ENCODE results near the gene HES4.
"Not testable (repeated sequence)": the region's sequence is repeated elsewhere in the genome, so short reads cannot be mapped to it uniquely, and the experiment has no call there.

HES4 gene

DNA sequence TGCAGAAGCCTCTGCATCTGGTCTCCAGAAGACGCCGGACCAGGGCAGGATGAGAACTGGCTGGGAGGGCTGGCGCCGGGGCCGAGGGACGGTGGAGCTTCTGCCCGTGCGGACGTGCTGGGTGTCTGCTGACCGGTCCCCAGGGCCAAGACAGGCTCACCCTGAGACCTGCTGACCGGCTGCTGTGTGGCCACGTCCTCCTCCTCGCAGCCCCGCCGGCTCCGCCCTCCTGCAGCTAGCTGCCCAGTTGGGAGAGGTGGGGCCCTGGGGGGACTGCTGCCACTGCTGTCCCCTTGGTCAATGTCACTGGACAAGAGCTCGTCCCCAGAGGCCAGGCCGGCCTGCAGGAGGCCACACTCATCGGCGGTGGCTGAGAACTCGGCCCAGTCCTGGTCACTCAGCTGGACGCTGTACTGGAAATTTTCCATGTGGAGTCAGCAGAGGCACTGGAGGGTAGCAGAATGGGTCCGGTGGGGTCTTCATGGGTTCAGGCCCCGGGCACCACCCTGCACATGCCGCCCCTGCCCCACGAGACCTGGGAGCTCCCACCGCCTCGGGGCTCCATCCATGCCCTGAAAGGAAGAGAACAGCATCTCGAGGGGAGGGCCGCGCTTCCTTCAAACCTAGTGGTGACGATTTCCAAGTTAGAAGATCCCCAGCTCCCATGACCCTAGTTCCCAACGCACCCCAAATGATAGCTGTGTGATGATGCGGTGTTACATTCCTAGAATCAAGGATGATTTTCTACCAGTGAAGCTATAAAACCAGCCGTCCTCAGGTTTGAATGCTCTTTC lies 19.1 kb downstream of the HES4 start:
- Histone ChIP-seq H3K9me3 (ENCODE audit: control insufficient read depth, low read length) (no peaks in the 10 kb centered on the region), H3K27me3 (replicated peaks; ENCODE audit: control insufficient read depth, insufficient read depth, low read length) (peaks cover 55% of the 10 kb centered on the region)

GRCh38 chr1:980137-980571 lies 19.7 kb downstream of the HES4 start:
- Histone ChIP-seq H3K9ac (ENCODE audit: low read length) (no peak overlapping the region), H3K9me3 (ENCODE audit: control insufficient read depth, low read length) (no peaks in the 10 kb centered on the region), H3K4me3 (ENCODE audit: low read length) (no peak overlapping the region), H3K4me1 (ENCODE audit: control insufficient read depth, insufficient read depth, low read length) (no peaks in the 10 kb centered on the region), H3K36me3 (ENCODE audit: control insufficient read depth, insufficient read depth, low read length, severe bottlenecking) (no peaks in the 10 kb centered on the region), H3K27me3 (replicated peaks; ENCODE audit: control insufficient read depth, insufficient read depth, low read length) (peaks cover 55% of the 10 kb centered on the region)
- no peak for DNase-seq (ENCODE audit: low read depth)

More for the DNA sequence above, 19.1 kb downstream of the HES4 start:
- no peaks in the 10 kb centered on the region for H3K4me1 ChIP-seq (ENCODE audit: control insufficient read depth, insufficient read depth, low read length)
- DNase-seq (ENCODE audit: low read depth): no peak
- H3K36me3 ChIP-seq (ENCODE audit: control insufficient read depth, insufficient read depth, low read length, severe bottlenecking): no peaks in the 10 kb centered on the region
- no peak overlapping the region for H3K4me3 ChIP-seq (ENCODE audit: low read length)
- H3K9ac ChIP-seq (ENCODE audit: low read length): no peak overlapping the region

GRCh38 chr1:979744-980072 lies 20.2 kb downstream of the HES4 start:
- H3K4me1 ChIP-seq (ENCODE audit: control insufficient read depth, insufficient read depth, low read length): no peaks in the 10 kb centered on the region
- H3K36me3 ChIP-seq (ENCODE audit: control insufficient read depth, insufficient read depth, low read length, severe bottlenecking): no peaks in the 10 kb centered on the region
- H3K4me3 ChIP-seq (ENCODE audit: low read length): no peak overlapping the region
- H3K27me3 ChIP-seq (replicated peaks; ENCODE audit: control insufficient read depth, insufficient read depth, low read length): peaks cover 55% of the 10 kb centered on the region
- H3K9ac ChIP-seq (ENCODE audit: low read length): no peak overlapping the region
- DNase-seq (ENCODE audit: low read depth): no peak
- no peaks in the 10 kb centered on the region for H3K9me3 ChIP-seq (ENCODE audit: control insufficient read depth, low read length)

DNA sequence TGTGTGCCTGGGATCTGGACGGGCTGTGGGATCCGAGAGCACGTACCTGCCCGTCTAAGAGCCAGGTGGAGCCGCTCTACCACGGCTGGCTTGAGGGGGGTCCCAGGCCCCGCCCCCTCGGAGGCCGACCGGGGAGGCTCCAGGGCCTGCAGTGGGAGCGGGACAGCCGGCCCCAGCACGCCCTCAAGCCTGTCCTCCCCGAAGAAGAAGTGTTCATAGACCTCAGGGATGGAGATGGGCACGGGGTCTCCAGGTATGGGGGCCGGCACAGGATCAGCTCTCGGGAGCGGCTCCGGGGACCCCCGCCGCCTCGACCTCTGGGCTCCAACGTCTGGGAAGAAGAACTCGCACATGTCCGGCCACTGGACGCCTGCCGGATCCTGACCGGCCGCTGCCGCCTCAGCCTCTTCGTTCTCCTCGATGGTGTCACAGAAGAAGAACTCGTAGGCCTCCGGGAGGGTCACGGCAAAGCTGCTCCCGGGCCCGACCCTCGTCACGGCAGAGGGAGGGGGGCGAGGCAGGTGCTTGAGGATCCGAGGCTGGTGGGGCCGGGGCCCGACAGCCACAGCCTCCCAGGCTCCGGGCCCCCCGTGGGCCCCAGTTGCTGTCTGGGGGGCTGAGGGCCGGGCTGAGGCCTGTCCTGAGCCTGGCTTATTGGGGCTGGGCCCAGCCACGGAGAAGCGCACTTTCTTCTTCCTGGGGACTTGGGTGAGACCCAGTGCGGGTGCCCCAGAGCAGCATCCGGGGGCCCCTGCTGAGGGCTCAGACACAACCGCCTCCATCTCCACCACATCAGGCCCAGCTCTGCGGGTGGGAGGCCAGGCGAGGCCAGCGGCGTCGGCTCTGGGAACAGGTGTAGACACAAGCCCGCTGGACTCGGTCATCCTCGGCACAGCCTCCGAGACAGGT lies 20.8 kb downstream of the HES4 start:
- H3K9me3 ChIP-seq (ENCODE audit: control insufficient read depth, low read length): no peaks in the 10 kb centered on the region
- H3K9ac ChIP-seq (ENCODE audit: low read length): no peak overlapping the region
- peaks cover 56% of the 10 kb centered on the region for H3K27me3 ChIP-seq (replicated peaks; ENCODE audit: control insufficient read depth, insufficient read depth, low read length)
- no peaks in the 10 kb centered on the region for H3K4me1 ChIP-seq (ENCODE audit: control insufficient read depth, insufficient read depth, low read length)
- no peak for DNase-seq (ENCODE audit: low read depth)
- H3K36me3 ChIP-seq (ENCODE audit: control insufficient read depth, insufficient read depth, low read length, severe bottlenecking): no peaks in the 10 kb centered on the region
- no peak overlapping the region for H3K4me3 ChIP-seq (ENCODE audit: low read length)

GRCh38 chr1:978069-978834 lies 21.6 kb downstream of the HES4 start:
- peaks cover 55% of the 10 kb centered on the region for H3K27me3 ChIP-seq (replicated peaks; ENCODE audit: control insufficient read depth, insufficient read depth, low read length)

DNA sequence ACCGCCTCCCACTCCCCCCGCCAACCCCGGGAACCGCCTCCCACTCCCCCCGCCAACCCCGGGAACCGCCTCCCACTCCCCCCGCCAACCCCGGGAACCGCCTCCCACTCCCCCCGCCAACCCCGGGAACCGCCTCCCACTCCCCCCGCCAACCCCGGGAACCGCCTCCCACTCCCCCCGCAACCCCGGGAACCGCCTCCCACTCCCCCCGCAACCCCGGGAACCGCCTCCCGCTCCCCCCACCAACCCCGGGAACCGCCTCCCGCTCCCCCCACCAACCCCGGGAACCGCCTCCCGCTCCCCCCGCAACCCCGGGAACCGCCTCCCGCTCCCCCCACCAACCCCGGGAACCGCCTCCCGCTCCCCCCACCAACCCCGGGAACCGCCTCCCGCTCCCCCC lies 23.1 kb downstream of the HES4 start:
- not testable (repeated sequence) for H3K9me3 ChIP-seq (ENCODE audit: control insufficient read depth, low read length); H3K36me3 ChIP-seq (ENCODE audit: control insufficient read depth, insufficient read depth, low read length, severe bottlenecking); H3K4me3 ChIP-seq (ENCODE audit: low read length); H3K9ac ChIP-seq (ENCODE audit: low read length); DNase-seq (ENCODE audit: low read depth); H3K4me1 ChIP-seq (ENCODE audit: control insufficient read depth, insufficient read depth, low read length)
- H3K27me3 ChIP-seq (replicated peaks; ENCODE audit: control insufficient read depth, insufficient read depth, low read length): peaks cover 41% of the 10 kb centered on the region

More at GRCh38 chr1:978069-978834, 21.6 kb downstream of the HES4 start:
- H3K36me3 ChIP-seq (ENCODE audit: control insufficient read depth, insufficient read depth, low read length, severe bottlenecking): no peaks in the 10 kb centered on the region
- H3K9ac ChIP-seq (ENCODE audit: low read length): no peak overlapping the region
- H3K9me3 ChIP-seq (ENCODE audit: control insufficient read depth, low read length): no peaks in the 10 kb centered on the region
- no peaks in the 10 kb centered on the region for H3K4me1 ChIP-seq (ENCODE audit: control insufficient read depth, insufficient read depth, low read length)
- DNase-seq (ENCODE audit: low read depth): no peak
- no peak overlapping the region for H3K4me3 ChIP-seq (ENCODE audit: low read length)

- no peak overlapping the region for H3K4me3 ChIP-seq (ENCODE audit: low read length)
Observed at GRCh38 chr1:975896-976683, 23.8 kb downstream of the HES4 start.

GRCh38 chr1:975365-975764 lies 24.5 kb downstream of the HES4 start:
- H3K27me3 ChIP-seq (replicated peaks; ENCODE audit: control insufficient read depth, insufficient read depth, low read length): peaks cover 33% of the 10 kb centered on the region

More at GRCh38 chr1:975896-976683, 23.8 kb downstream of the HES4 start:
- peak; percentile 80 for DNase-seq (ENCODE audit: low read depth)
- no peaks in the 10 kb centered on the region for H3K36me3 ChIP-seq (ENCODE audit: control insufficient read depth, insufficient read depth, low read length, severe bottlenecking)
- no peaks in the 10 kb centered on the region for H3K4me1 ChIP-seq (ENCODE audit: control insufficient read depth, insufficient read depth, low read length)
- peaks cover 34% of the 10 kb centered on the region for H3K27me3 ChIP-seq (replicated peaks; ENCODE audit: control insufficient read depth, insufficient read depth, low read length)
- H3K9me3 ChIP-seq (ENCODE audit: control insufficient read depth, low read length): no peaks in the 10 kb centered on the region
- H3K9ac ChIP-seq (ENCODE audit: low read length): no peak overlapping the region

DNA sequence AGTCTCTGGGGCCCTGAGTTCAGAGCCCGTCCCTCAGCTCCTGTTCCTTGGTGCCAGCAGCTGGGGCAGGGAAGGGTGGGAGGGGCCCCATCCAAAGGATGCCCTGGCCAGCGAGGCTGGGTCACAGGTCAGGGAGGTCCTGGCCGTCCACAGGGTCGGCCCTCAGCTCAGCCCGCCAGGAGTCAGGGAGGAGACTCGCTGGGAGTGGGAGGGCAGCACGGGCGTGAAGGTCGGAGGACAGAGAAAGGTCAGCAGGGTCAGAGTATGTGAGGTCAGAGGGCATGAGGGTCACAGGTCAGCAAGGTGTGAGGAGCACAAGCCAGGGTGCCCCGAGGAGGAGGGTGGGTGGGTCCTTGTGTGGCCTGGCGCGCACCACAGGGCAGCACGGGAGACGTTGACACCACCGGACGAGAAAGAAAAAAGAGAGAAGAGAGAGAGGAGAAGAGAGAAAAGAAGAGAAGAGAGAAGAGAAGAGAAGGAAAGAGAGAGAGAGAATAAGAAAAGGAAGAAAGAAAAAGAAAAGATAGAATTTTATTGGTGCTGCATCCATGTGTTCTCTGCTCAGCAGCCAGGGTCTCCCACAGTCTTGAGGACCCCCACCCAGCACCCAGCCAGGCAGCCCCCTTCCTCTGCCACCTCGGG lies 25.1 kb downstream of the HES4 start:
- Histone ChIP-seq H3K9me3 (ENCODE audit: control insufficient read depth, low read length) (no peaks in the 10 kb centered on the region), H3K4me1 (ENCODE audit: control insufficient read depth, insufficient read depth, low read length) (no peaks in the 10 kb centered on the region), H3K36me3 (ENCODE audit: control insufficient read depth, insufficient read depth, low read length, severe bottlenecking) (no peaks in the 10 kb centered on the region), H3K4me3 (ENCODE audit: low read length) (no peak overlapping the region), H3K9ac (ENCODE audit: low read length) (no peak overlapping the region), H3K27me3 (replicated peaks; ENCODE audit: control insufficient read depth, insufficient read depth, low read length) (peaks cover 33% of the 10 kb centered on the region)
- no peak for DNase-seq (ENCODE audit: low read depth)

More at GRCh38 chr1:975365-975764, 24.5 kb downstream of the HES4 start:
- Histone ChIP-seq H3K9ac (ENCODE audit: low read length) (no peak overlapping the region), H3K36me3 (ENCODE audit: control insufficient read depth, insufficient read depth, low read length, severe bottlenecking) (no peaks in the 10 kb centered on the region), H3K4me1 (ENCODE audit: control insufficient read depth, insufficient read depth, low read length) (no peaks in the 10 kb centered on the region), H3K4me3 (ENCODE audit: low read length) (no peak overlapping the region), H3K9me3 (ENCODE audit: control insufficient read depth, low read length) (no peaks in the 10 kb centered on the region)
- DNase-seq (ENCODE audit: low read depth): no peak

DNA sequence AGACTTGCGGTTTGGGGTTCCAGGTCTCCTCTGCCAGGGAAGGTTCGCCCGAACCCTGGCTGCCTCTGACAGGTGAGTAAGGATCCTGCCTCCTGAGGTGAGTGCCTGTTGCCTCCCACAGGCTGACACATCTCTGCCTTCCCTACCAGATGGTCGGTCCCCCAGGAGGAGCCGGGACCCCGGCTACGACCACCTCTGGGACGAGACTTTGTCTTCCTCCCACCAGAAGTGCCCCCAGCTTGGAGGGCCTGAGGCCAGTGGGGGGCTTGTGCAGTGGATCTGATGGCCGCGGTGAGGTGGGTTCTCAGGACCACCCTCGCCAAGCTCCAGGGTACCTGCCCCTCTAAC lies 25.6 kb downstream of the HES4 start:
- Histone ChIP-seq H3K4me1 (ENCODE audit: control insufficient read depth, insufficient read depth, low read length) (no peaks in the 10 kb centered on the region), H3K36me3 (ENCODE audit: control insufficient read depth, insufficient read depth, low read length, severe bottlenecking) (no peaks in the 10 kb centered on the region), H3K9me3 (ENCODE audit: control insufficient read depth, low read length) (no peaks in the 10 kb centered on the region), H3K27me3 (replicated peaks; ENCODE audit: control insufficient read depth, insufficient read depth, low read length) (peaks cover 30% of the 10 kb centered on the region), H3K4me3 (ENCODE audit: low read length) (no peak overlapping the region), H3K9ac (ENCODE audit: low read length) (no peak overlapping the region)
- no peak for DNase-seq (ENCODE audit: low read depth)

All from adipocyte (in vitro differentiated cells).